ENCODE measurements around the gene PAK4.
A peak's percentile ranks its signal among the peaks of the same experiment; 100 is the strongest.
"Not testable (repeated sequence)": the region's sequence is repeated elsewhere in the genome, so short reads cannot be mapped to it uniquely, and the experiment has no call there.

PAK4 gene

GRCh38 chr19:39125554-39126311, at the start of gene PAK4:
TSS of gene PAK4 (plus strand) at chr19:39125786. CDS start at chr19:39169554, 43,768 bp downstream.
- peak; percentile 65 to 96 (median 94) for DNase-seq

GRCh38 chr19:39077323-39077722, 48.3 kb upstream of the PAK4 start:
- no peak for DNase-seq

GRCh38 chr19:39078436-39079200, 47.0 kb upstream of the PAK4 start:
- peak in 7 of 14 donors; percentile 13 to 51 (median 32) for DNase-seq

- DNase-seq: peak in 1 of 14 donors; percentile 21
Observed at GRCh38 chr19:39080431-39080830, 45.2 kb upstream of the PAK4 start.

GRCh38 chr19:39082167-39082566, 43.4 kb upstream of the PAK4 start:
- DNase-seq: no peak

- DNase-seq: peak in 6 of 14 donors; percentile 14 to 72 (median 22)
Observed at GRCh38 chr19:39082745-39083598, 42.6 kb upstream of the PAK4 start.

- no peak for DNase-seq
Observed at GRCh38 chr19:39083599-39083982, 42.0 kb upstream of the PAK4 start.

GRCh38 chr19:39083983-39084731, 41.4 kb upstream of the PAK4 start, which contains the start of gene ACP7:
TSS of gene ACP7 (plus strand) at chr19:39084368. CDS start at chr19:39085270, 902 bp downstream.
- DNase-seq: peak in 5 of 14 donors; percentile 12 to 63 (median 21)

- peak in 1 of 14 donors; percentile 31 for DNase-seq
Observed at GRCh38 chr19:39084732-39085080, 40.9 kb upstream of the PAK4 start.

- no peak for DNase-seq
Observed at GRCh38 chr19:39085392-39085791, 40.2 kb upstream of the PAK4 start.

- DNase-seq: peak in 1 of 14 donors; percentile 45
Observed at GRCh38 chr19:39086386-39086785, 39.2 kb upstream of the PAK4 start.

GRCh38 chr19:39087907-39088686, 37.5 kb upstream of the PAK4 start:
- no peak for DNase-seq

GRCh38 chr19:39090016-39090415, 35.6 kb upstream of the PAK4 start:
- not testable (repeated sequence) for DNase-seq

- DNase-seq: no peak
Observed at GRCh38 chr19:39090881-39091280, 34.7 kb upstream of the PAK4 start.

- DNase-seq: not testable (repeated sequence)
Observed at GRCh38 chr19:39095799-39096540, 29.6 kb upstream of the PAK4 start.

GRCh38 chr19:39097299-39097698, 28.3 kb upstream of the PAK4 start:
- DNase-seq: no peak

- DNase-seq: no peak
Observed at GRCh38 chr19:39097721-39098120, 27.9 kb upstream of the PAK4 start.

- no peak for DNase-seq
Observed at GRCh38 chr19:39098365-39099269, 27.0 kb upstream of the PAK4 start.

- DNase-seq: no peak
Observed at GRCh38 chr19:39099341-39099740, 26.2 kb upstream of the PAK4 start.

Data from C1 segment of cervical spinal cord (tissue), 14 donors.